ENCODE data around the gene WFIKKN1.

The WFIKKN1 gene

DNA sequence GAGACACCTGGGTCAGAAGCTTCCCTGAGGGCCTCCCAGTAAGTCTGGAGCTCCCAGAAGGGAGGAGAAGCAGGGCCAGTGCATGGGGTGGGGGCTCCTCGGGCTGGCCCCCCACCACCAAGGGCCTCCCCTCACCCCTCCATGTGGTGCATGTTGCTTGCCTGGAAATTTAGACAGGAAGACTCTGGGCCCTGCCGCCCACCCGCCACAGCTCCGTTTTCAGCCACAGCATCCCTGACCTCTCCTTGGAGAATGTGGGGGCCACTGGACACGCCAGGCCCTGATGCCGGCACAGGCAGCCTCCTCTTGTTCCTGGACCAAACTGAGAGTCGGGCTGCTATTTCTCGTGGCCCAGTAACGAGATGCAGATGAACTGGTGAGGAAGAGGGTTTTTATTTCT is 8.1 kb downstream of the WFIKKN1 start:
- Histone ChIP-seq H2AFZ (ENCODE audit: low read depth, low read length) (no peak overlapping the region), H3K9ac (ENCODE audit: low read length) (no peak overlapping the region), H3K4me2 (ENCODE audit: low read length) (no peak overlapping the region), H3K36me3 (replicated peaks; ENCODE audit: low read depth, low read length) (peaks cover 13% of the 10 kb centered on the region), H3K27ac (ENCODE audit: low read length) (no peak overlapping the region), H3K79me2 (ENCODE audit: low read length) (peaks cover 38% of the 10 kb centered on the region), H3K27me3 (ENCODE audit: low read depth, low read length) (no peaks in the 10 kb centered on the region), H4K20me1 (ENCODE audit: insufficient read depth, low read length) (peaks cover 10% of the 10 kb centered on the region; the same call in 1 of the 2 replicates), H3K9me3 (ENCODE audit: insufficient read depth, low read length) (no peaks in the 10 kb centered on the region), H3K4me3 (ENCODE audit: low read length) (no peak overlapping the region), H3K4me1 (ENCODE audit: low read length) (peaks cover 26% of the 10 kb centered on the region)
- TF ChIP-seq, protein P1, sequence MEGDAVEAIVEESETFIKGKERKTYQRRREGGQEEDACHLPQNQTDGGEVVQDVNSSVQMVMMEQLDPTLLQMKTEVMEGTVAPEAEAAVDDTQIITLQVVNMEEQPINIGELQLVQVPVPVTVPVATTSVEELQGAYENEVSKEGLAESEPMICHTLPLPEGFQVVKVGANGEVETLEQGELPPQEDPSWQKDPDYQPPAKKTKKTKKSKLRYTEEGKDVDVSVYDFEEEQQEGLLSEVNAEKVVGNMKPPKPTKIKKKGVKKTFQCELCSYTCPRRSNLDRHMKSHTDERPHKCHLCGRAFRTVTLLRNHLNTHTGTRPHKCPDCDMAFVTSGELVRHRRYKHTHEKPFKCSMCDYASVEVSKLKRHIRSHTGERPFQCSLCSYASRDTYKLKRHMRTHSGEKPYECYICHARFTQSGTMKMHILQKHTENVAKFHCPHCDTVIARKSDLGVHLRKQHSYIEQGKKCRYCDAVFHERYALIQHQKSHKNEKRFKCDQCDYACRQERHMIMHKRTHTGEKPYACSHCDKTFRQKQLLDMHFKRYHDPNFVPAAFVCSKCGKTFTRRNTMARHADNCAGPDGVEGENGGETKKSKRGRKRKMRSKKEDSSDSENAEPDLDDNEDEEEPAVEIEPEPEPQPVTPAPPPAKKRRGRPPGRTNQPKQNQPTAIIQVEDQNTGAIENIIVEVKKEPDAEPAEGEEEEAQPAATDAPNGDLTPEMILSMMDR (IDR thresholded peaks at IDR 0.05; ENCODE audit: low read depth, low read length) = no peak
- TF ChIP-seq EZH2phosphoT487 (IDR thresholded peaks at IDR 0.05; ENCODE audit: low read depth) = no peak

DNA sequence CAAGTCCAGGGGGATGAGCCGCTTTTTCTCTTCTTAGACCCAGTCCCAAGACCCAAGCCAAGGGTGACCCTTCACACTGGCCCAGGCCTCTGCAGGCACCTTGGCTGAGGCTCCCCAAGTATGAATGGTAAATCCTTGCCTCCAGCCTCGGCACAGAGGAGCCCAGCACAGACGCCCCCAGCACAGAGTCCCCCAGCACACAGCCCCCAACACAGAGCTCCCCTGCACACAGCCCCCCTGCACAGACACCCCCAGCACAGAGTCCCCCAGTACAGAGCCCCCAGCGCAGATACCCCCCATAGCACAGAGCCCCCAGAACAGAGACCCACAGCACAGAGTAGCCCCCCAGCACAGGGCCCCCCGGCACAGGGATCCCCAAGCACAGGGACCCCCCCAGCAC is 9.8 kb downstream of the WFIKKN1 start:
- no peak overlapping the region for H3K27ac ChIP-seq (ENCODE audit: low read length)

DNA sequence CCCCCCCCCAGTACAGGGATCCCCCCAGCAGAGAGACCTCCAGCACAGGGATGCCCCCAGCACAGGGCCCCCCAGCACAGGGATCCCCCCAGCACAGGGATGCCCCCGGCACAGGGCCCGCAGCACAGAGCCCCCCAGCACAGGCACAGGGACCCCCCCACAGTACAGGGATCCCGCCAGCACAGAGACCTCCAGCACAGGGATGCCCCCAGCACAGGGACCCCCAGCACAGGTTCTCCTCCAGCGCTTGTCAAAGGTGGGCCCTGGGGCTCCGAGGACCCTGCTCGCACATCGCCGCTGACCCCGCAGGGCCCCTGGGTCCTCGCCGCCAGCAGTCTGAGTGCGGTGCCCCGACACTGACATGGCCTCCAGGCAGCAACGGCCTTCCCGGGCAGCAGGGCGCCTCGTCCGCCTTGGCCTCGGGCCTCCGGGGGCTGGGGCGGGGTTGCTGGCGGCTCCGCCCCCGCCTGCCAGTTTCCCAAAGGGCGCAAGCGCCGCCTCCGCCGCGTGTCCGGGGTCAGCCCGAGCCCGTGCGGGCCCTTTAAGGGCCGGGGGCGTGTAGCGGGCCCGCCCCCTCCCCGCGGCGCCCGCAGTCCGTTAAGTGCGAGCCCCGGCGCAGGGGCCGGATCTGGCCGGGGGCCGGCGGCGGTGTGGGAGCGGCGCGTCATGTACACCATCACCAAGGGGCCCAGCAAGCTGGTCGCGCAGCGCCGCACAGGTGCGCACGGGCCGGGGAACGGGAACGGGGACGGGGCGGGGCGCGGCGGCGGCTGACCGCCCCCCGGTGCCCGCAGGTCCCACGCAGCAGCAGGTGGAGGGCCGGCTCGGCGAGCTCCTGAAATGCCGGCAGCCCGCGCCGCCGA is 10.8 kb downstream of the WFIKKN1 start, which contains the start of gene MCRIP2:
Gene MCRIP2, plus strand, starts transcription at position 503 of the 863 bp plus-strand sequence. Its CDS starts 164 bp downstream, at position 667.
- peak within 1 kb of the TSS; percentile 90 for H3K9ac ChIP-seq (ENCODE audit: low read length)
- H3K79me2 ChIP-seq (ENCODE audit: low read length) = peaks cover 29% of the 10 kb centered on the region
- H2AFZ ChIP-seq (ENCODE audit: low read depth, low read length) = peak within 1 kb of the TSS; percentile 73; the same call in 1 of the 2 replicates

More for the DNA sequence above, 9.8 kb downstream of the WFIKKN1 start:
- TF ChIP-seq, protein P1 (IDR thresholded peaks at IDR 0.05; ENCODE audit: low read depth, low read length) = no peak
- no peak for TF ChIP-seq EZH2phosphoT487 (IDR thresholded peaks at IDR 0.05; ENCODE audit: low read depth)
- H3K4me2 ChIP-seq (ENCODE audit: low read length) = peak overlapping the region; percentile 95
- H4K20me1 ChIP-seq (ENCODE audit: insufficient read depth, low read length) = no peaks in the 10 kb centered on the region
- peak overlapping the region; percentile 90; the same call in 1 of the 2 replicates for H3K9ac ChIP-seq (ENCODE audit: low read length)
- H3K9me3 ChIP-seq (ENCODE audit: insufficient read depth, low read length) = no peaks in the 10 kb centered on the region
- no peaks in the 10 kb centered on the region for H3K27me3 ChIP-seq (ENCODE audit: low read depth, low read length)
- H3K4me1 ChIP-seq (ENCODE audit: low read length) = peaks cover 19% of the 10 kb centered on the region
- H2AFZ ChIP-seq (ENCODE audit: low read depth, low read length) = no peak overlapping the region
- peak overlapping the region; percentile 82 for H3K4me3 ChIP-seq (ENCODE audit: low read length)
- H3K36me3 ChIP-seq (replicated peaks; ENCODE audit: low read depth, low read length) = peaks cover 3% of the 10 kb centered on the region
- H3K79me2 ChIP-seq (ENCODE audit: low read length) = peaks cover 33% of the 10 kb centered on the region

More for the DNA sequence above, 10.8 kb downstream of the WFIKKN1 start, which contains the start of gene MCRIP2:
- peaks cover 7% of the 10 kb centered on the region; the same call in 1 of the 2 replicates for H4K20me1 ChIP-seq (ENCODE audit: insufficient read depth, low read length)
- TF ChIP-seq, protein P1 (IDR thresholded peaks at IDR 0.05; ENCODE audit: low read depth, low read length) = no peak
- no peak for TF ChIP-seq EZH2phosphoT487 (IDR thresholded peaks at IDR 0.05; ENCODE audit: low read depth)
- H3K27me3 ChIP-seq (ENCODE audit: low read depth, low read length) = no peaks in the 10 kb centered on the region
- peak within 1 kb of the TSS; percentile 82 for H3K4me3 ChIP-seq (ENCODE audit: low read length)
- peak within 1 kb of the TSS; percentile 95 for H3K4me2 ChIP-seq (ENCODE audit: low read length)
- peaks cover 19% of the 10 kb centered on the region for H3K4me1 ChIP-seq (ENCODE audit: low read length)
- H3K27ac ChIP-seq (ENCODE audit: low read length) = peak within 1 kb of the TSS; percentile 55
- H3K36me3 ChIP-seq (replicated peaks; ENCODE audit: low read depth, low read length) = peaks cover 3% of the 10 kb centered on the region
- H3K9me3 ChIP-seq (ENCODE audit: insufficient read depth, low read length) = no peaks in the 10 kb centered on the region
